Measurements from ENCODE around the gene NPAT.
A peak's percentile ranks its signal among the peaks of the same experiment; 100 is the strongest.

Gene NPAT

GRCh38 chr11:108222574-108223347 lies at the start of gene NPAT, which contains the start of gene ATM:
Gene NPAT, minus strand, starts transcription at chr11:108222638. Its CDS starts 102 bp downstream, at chr11:108222536.
Gene ATM, plus strand, starts transcription at chr11:108223067. Its CDS starts 4,558 bp downstream, at chr11:108227625.
- peak; percentile 91 to 98 (median 97) for DNase-seq (ENCODE audit: low read depth in 3 of 3, low spot score in 1 of 3)

GRCh38 chr11:108269583-108269982 lies 47.1 kb upstream of the NPAT start:
- no peak for DNase-seq (ENCODE audit: low read depth in 3 of 3, low spot score in 1 of 3)

GRCh38 chr11:108253176-108253575 lies 30.7 kb upstream of the NPAT start:
- DNase-seq (ENCODE audit: low read depth in 3 of 3, low spot score in 1 of 3), result no peak

- DNase-seq (ENCODE audit: low read depth in 3 of 3, low spot score in 1 of 3), result no peak
These were observed 24.4 kb upstream of the NPAT start for GRCh38 chr11:108246885-108247284.

GRCh38 chr11:108246308-108246707 lies 23.9 kb upstream of the NPAT start:
- no peak for DNase-seq (ENCODE audit: low read depth in 3 of 3, low spot score in 1 of 3)

GRCh38 chr11:108242422-108242821 lies 20.0 kb upstream of the NPAT start:
- no peak for DNase-seq (ENCODE audit: low read depth in 3 of 3, low spot score in 1 of 3)

- no peak for DNase-seq (ENCODE audit: low read depth in 3 of 3, low spot score in 1 of 3)
These were observed 19.0 kb upstream of the NPAT start for GRCh38 chr11:108241330-108242037.

GRCh38 chr11:108239076-108239475 lies 16.6 kb upstream of the NPAT start:
- DNase-seq (ENCODE audit: low read depth in 3 of 3, low spot score in 1 of 3), result no peak

GRCh38 chr11:108237058-108237481 lies 14.6 kb upstream of the NPAT start:
- no peak for DNase-seq (ENCODE audit: low read depth in 3 of 3, low spot score in 1 of 3)

GRCh38 chr11:108235633-108236032 lies 13.2 kb upstream of the NPAT start:
- no peak for DNase-seq (ENCODE audit: low read depth in 3 of 3, low spot score in 1 of 3)

GRCh38 chr11:108235192-108235591 lies 12.8 kb upstream of the NPAT start:
- no peak for DNase-seq (ENCODE audit: low read depth in 3 of 3, low spot score in 1 of 3)

GRCh38 chr11:108233277-108233945 lies 11.0 kb upstream of the NPAT start:
- no peak for DNase-seq (ENCODE audit: low read depth in 3 of 3, low spot score in 1 of 3)

- no peak for DNase-seq (ENCODE audit: low read depth in 3 of 3, low spot score in 1 of 3)
These were observed 5.8 kb upstream of the NPAT start for GRCh38 chr11:108228251-108228650.

GRCh38 chr11:108226036-108226435 lies 3.6 kb upstream of the NPAT start:
- DNase-seq (ENCODE audit: low read depth in 3 of 3, low spot score in 1 of 3), result no peak

- DNase-seq (ENCODE audit: low read depth in 3 of 3, low spot score in 1 of 3), result no peak
These were observed 2.7 kb upstream of the NPAT start for GRCh38 chr11:108224911-108225786.

- no peak for DNase-seq (ENCODE audit: low read depth in 3 of 3, low spot score in 1 of 3)
These were observed 1.9 kb upstream of the NPAT start for GRCh38 chr11:108224366-108224765.

GRCh38 chr11:108223348-108224149 lies 1.1 kb upstream of the NPAT start:
- no peak for DNase-seq (ENCODE audit: low read depth in 3 of 3, low spot score in 1 of 3)

GRCh38 chr11:108221911-108222573 lies 396 bp downstream of the NPAT start:
- no peak for DNase-seq (ENCODE audit: low read depth in 3 of 3, low spot score in 1 of 3)

- no peak for DNase-seq (ENCODE audit: low read depth in 3 of 3, low spot score in 1 of 3)
These were observed 1.1 kb downstream of the NPAT start for GRCh38 chr11:108221371-108221770.

All from stimulated activated CD4-positive, alpha-beta T cell treated with anti-CD3 and anti-CD28 coated beads, TNF-alpha, amount 100 ng/mL, for 1 hour (primary cell).